MCF 10A (cell line): ENCODE measurements around the gene PPP3CB. TPM values are rescaled to one million over a fixed set of nuclear protein-coding genes. Genes with fewer than 3 reads are reported as not detected.

Experiments
- BruUV-seq: library from RNA; stranded (reverse); fragments of 400-500 nt; replicated peaks from 2 replicates; lab custom pipeline; 2021; lab: Mats Ljungman, UMichigan
- CTCF ChIA-PET: fragments of 300-600 bp; sonication (Branson Sonifier 250); formaldehyde crosslinking; extraction: SDS; loops from one replicate; lab custom pipeline; 2021; ENCODE audit warnings: antibody characterized with exemption, inconsistent platforms; lab: Yijun Ruan, JAX
- POLR2A ChIA-PET: fragments of 300-600, 350-650 bp; sonication (Branson Sonifier 250); formaldehyde crosslinking; extraction: SDS; loops from one replicate; lab custom pipeline; 2020; ENCODE audit warnings: antibody characterized with exemption, inconsistent platforms; lab: Yijun Ruan, JAX
- DNase-seq: peaks from one replicate; pipeline ENCODE4 v3.0.0-alpha.2; 2018; ENCODE audit not compliant: unreplicated experiment
- H3K27ac Mint-ChIP-seq: one replicate; pipeline ENCODE4 v1.8.0; 2022; ENCODE audit warnings: mild to moderate bottlenecking, low read depth, mixed read lengths; ENCODE audit not compliant: unreplicated experiment
- H3K27me3 Mint-ChIP-seq: one replicate; pipeline ENCODE4 v1.8.0; 2022; ENCODE audit warnings: mixed read lengths; ENCODE audit not compliant: insufficient read depth, unreplicated experiment
- H3K36me3 Mint-ChIP-seq: one replicate; pipeline ENCODE4 v1.8.0; 2022; ENCODE audit warnings: mild to moderate bottlenecking, moderate library complexity, mixed read lengths; ENCODE audit not compliant: insufficient read depth, unreplicated experiment
- H3K4me1 Mint-ChIP-seq: one replicate; pipeline ENCODE4 v1.8.0; 2022; ENCODE audit warnings: mixed read lengths; ENCODE audit not compliant: insufficient read depth, unreplicated experiment
- H3K4me3 Mint-ChIP-seq: one replicate; pipeline ENCODE4 v1.8.0; 2022; ENCODE audit warnings: mild to moderate bottlenecking, moderate library complexity, mixed read lengths; ENCODE audit not compliant: unreplicated experiment
- H3K9me3 Mint-ChIP-seq: one replicate; pipeline ENCODE4 v1.8.0; 2022; ENCODE audit warnings: mixed read lengths; ENCODE audit not compliant: unreplicated experiment
- CTCF ChIP-seq: fragments of 200-600 bp; IDR thresholded peaks from one replicate; pipeline ENCODE4 v1.8.0; 2022; ENCODE audit warnings: antibody characterized with exemption, mild to moderate bottlenecking; ENCODE audit not compliant: unreplicated experiment
- intact Hi-C: fragments of 100-400 bp; cut with micrococcal nuclease; formaldehyde crosslinking; loops from 2 replicates; pipeline ENCODE4 v1.14.1; 2022
- total RNA-seq: library from RNA; stranded (reverse); gene quantifications from 2 replicates; pipeline ENCODE4 v1.2.3, GENCODE V29; 2022

Gene PPP3CB
- total RNA-seq, 1 experiment from 2014 or later, result 37.4 TPM

GRCh38 chr10:73444457-73444856, 51.4 kb downstream of the PPP3CB start:
- POLR2A ChIA-PET, result interaction anchor here (0.6 to 2.0 kb wide), 3 partner anchors 30 to 135 kb away, joined by 3 to 6 read pairs (median 3); partner anchors contain the start of gene ANXA7
- no peak for DNase-seq
- Mint-ChIP-seq H3K4me1 (peaks cover 7% of the 10 kb centered on the region), H3K27ac (no peak overlapping the region), H3K4me3 (no peak overlapping the region), H3K9me3 (no peaks in the 10 kb centered on the region), H3K36me3 (peaks cover 20% of the 10 kb centered on the region), H3K27me3 (no peaks in the 10 kb centered on the region)
- TF ChIP-seq CTCF, result no peak
- BruUV-seq, result no TSS peak
- intact Hi-C loops, result no loop called here
- CTCF ChIA-PET, result interaction anchor here (0.6 kb wide), 1 partner anchor 61 kb away, joined by 3 read pairs; no protein-coding TSS in a partner anchor

- POLR2A ChIA-PET, result interaction anchor here (0.6 kb wide), 1 partner anchor 34 kb away, joined by 3 read pairs; no protein-coding TSS in a partner anchor
- no peak for TF ChIP-seq CTCF
- DNase-seq, result peak; percentile 34
- peaks cover 16% of the 10 kb centered on the region for H3K4me1 Mint-ChIP-seq
- H3K27ac Mint-ChIP-seq, result peak overlapping the region; percentile 37
- H3K9me3 Mint-ChIP-seq, result no peaks in the 10 kb centered on the region
- H3K4me3 Mint-ChIP-seq, result no peak overlapping the region
- intact Hi-C loops, result no loop called here
- peaks cover 18% of the 10 kb centered on the region for H3K36me3 Mint-ChIP-seq
- CTCF ChIA-PET, result no interaction called here
- H3K27me3 Mint-ChIP-seq, result no peaks in the 10 kb centered on the region
- no TSS peak for BruUV-seq
Observed at GRCh38 chr10:73439605-73440312, 56.1 kb downstream of the PPP3CB start.

- no peak for TF ChIP-seq CTCF
- DNase-seq, result no peak
- no peak overlapping the region for H3K27ac Mint-ChIP-seq
- CTCF ChIA-PET, result no interaction called here
- H3K4me3 Mint-ChIP-seq, result no peak overlapping the region
- H3K36me3 Mint-ChIP-seq, result peaks cover 18% of the 10 kb centered on the region
- POLR2A ChIA-PET, result interaction anchor here (0.6 kb wide), 1 partner anchor 35 kb away, joined by 3 read pairs; no protein-coding TSS in a partner anchor
- H3K4me1 Mint-ChIP-seq, result peaks cover 16% of the 10 kb centered on the region
- H3K27me3 Mint-ChIP-seq, result no peaks in the 10 kb centered on the region
- H3K9me3 Mint-ChIP-seq, result no peaks in the 10 kb centered on the region
- no TSS peak for BruUV-seq
- intact Hi-C loops, result no loop called here
Observed at GRCh38 chr10:73439055-73439454, 56.8 kb downstream of the PPP3CB start.

- Mint-ChIP-seq H3K4me1 (peaks cover 1% of the 10 kb centered on the region), H3K27ac (no peak within 1 kb of the TSS), H3K4me3 (no peak within 1 kb of the TSS), H3K9me3 (no peaks in the 10 kb centered on the region), H3K27me3 (no peaks in the 10 kb centered on the region), H3K36me3 (peaks cover 12% of the 10 kb centered on the region)
- intact Hi-C loops, result no loop called here
- BruUV-seq, result no TSS peak
- no peak for DNase-seq
- TF ChIP-seq CTCF, result no peak
- POLR2A ChIA-PET, result interaction anchor here (0.8 to 1.2 kb wide), 2 partner anchors 8 to 15 kb away, joined by 3 read pairs; no protein-coding TSS in a partner anchor
- CTCF ChIA-PET, result no interaction called here
Observed at GRCh38 chr10:73433538-73433867, 62.3 kb downstream of the PPP3CB start, which contains the start of gene MSS51. Gene MSS51 (minus strand): TSS chr10:73433561. CDS start chr10:73428284, 5,277 bp downstream.
